ENCODE results near the gene CERS4.

Gene CERS4

DNA sequence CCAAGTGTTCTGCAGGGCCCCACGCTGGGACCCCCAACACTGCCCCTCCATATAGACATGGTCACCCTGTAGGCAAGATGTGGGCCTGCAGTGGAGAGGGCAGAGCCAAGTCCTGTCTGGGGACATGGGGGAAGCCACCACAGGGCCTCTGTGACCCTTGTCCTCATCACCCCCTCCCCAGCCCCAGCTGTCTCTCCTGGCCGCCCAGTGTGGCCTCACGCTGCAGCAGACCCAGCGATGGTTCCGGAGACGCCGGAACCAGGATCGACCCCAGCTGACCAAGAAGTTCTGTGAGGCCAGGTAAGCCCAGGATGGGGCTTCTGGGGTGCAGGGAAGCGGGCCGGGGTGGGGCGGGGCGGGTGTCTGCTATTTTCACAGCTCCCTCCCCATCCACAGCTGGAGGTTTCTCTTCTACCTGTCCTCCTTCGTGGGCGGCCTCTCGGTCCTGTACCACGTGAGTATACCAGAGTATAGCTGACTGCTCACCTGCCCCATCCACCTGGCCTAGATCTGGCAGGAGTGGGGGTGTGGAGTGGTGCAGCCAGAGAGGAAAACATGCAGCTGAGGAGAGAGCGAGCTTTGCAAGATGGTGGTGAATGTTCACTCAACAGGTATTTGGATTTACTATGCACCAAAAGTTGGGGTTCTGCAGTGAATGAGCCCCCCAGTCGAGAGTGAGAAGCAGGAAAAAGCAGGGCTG, 46.4 kb downstream of the CERS4 start:
- Histone ChIP-seq H3K9me2 (replicated peaks; ENCODE audit: control insufficient read depth, low read length) (no peaks in the 10 kb centered on the region), H3K27ac (ENCODE audit: low read depth, low read length) (no peak overlapping the region), H3K9me3 (ENCODE audit: control insufficient read depth, insufficient read depth, low read length) (no peaks in the 10 kb centered on the region), H3K4me1 (ENCODE audit: control insufficient read depth, low read length) (no peaks in the 10 kb centered on the region), H3K79me2 (ENCODE audit: control insufficient read depth, low read length) (no peaks in the 10 kb centered on the region), H3K4me2 (ENCODE audit: low read length) (no peak overlapping the region), H3F3A (ENCODE audit: control insufficient read depth, insufficient read depth) (no peaks in the 10 kb centered on the region), H4K20me1 (ENCODE audit: control insufficient read depth, insufficient read depth, low read depth, low read length) (no peaks in the 10 kb centered on the region), H3K36me3 (ENCODE audit: control insufficient read depth, low read length) (no peaks in the 10 kb centered on the region), H3K4me3 (ENCODE audit: low read length) (no peak overlapping the region), H3K27me3 (ENCODE audit: control insufficient read depth, low read length) (no peaks in the 10 kb centered on the region)
- TF ChIP-seq, protein P1, sequence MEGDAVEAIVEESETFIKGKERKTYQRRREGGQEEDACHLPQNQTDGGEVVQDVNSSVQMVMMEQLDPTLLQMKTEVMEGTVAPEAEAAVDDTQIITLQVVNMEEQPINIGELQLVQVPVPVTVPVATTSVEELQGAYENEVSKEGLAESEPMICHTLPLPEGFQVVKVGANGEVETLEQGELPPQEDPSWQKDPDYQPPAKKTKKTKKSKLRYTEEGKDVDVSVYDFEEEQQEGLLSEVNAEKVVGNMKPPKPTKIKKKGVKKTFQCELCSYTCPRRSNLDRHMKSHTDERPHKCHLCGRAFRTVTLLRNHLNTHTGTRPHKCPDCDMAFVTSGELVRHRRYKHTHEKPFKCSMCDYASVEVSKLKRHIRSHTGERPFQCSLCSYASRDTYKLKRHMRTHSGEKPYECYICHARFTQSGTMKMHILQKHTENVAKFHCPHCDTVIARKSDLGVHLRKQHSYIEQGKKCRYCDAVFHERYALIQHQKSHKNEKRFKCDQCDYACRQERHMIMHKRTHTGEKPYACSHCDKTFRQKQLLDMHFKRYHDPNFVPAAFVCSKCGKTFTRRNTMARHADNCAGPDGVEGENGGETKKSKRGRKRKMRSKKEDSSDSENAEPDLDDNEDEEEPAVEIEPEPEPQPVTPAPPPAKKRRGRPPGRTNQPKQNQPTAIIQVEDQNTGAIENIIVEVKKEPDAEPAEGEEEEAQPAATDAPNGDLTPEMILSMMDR (IDR thresholded peaks at IDR 0.05; ENCODE audit: low read depth, low read length, poor library complexity, severe bottlenecking) = no peak
- no peak for TF ChIP-seq EZH2phosphoT487 (IDR thresholded peaks at IDR 0.05; ENCODE audit: borderline replicate concordance, low read length)

DNA sequence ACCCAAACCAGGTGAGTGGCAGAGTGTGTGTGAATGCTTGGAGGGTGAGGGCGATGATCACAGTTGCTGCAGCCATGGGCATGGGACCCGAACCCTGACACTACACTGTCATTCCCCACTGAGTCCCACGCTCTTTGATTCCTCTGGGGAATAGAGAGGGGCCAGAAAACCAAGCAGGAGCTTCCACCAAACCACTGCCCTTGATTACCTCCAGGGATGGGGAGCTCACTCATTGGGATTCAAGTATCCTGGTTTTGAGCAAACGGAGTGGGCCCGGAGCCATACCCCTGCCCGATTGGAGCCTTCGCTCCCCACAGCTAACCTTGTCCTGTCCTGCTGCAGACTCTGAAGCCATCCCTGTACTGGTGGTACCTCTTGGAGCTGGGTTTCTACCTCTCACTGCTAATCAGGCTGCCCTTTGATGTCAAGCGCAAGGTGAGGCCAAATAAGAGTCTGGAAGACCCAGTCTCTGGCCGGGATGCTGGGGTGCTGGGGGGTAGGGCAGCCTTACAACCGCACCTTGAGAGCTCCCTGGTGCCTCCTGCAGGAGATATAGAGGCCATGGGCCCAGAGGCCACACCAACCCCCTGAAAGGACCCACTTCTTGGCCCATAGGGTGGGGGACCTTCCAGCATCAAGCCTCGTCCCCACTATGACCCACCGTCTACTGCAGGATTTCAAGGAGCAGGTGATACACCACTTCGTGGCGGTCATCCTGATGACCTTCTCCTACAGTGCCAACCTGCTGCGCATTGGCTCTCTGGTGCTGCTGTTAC, 47.3 kb downstream of the CERS4 start:
- Histone ChIP-seq H3F3A (ENCODE audit: control insufficient read depth, insufficient read depth) (no peaks in the 10 kb centered on the region), H3K9me2 (replicated peaks; ENCODE audit: control insufficient read depth, low read length) (no peaks in the 10 kb centered on the region), H3K27ac (ENCODE audit: low read depth, low read length) (no peak overlapping the region), H3K36me3 (ENCODE audit: control insufficient read depth, low read length) (no peaks in the 10 kb centered on the region), H3K4me2 (ENCODE audit: low read length) (no peak overlapping the region), H3K79me2 (ENCODE audit: control insufficient read depth, low read length) (no peaks in the 10 kb centered on the region), H3K9me3 (ENCODE audit: control insufficient read depth, insufficient read depth, low read length) (no peaks in the 10 kb centered on the region), H3K4me3 (ENCODE audit: low read length) (no peak overlapping the region), H3K27me3 (ENCODE audit: control insufficient read depth, low read length) (no peaks in the 10 kb centered on the region), H3K4me1 (ENCODE audit: control insufficient read depth, low read length) (no peaks in the 10 kb centered on the region), H4K20me1 (ENCODE audit: control insufficient read depth, insufficient read depth, low read depth, low read length) (no peaks in the 10 kb centered on the region)
- TF ChIP-seq EZH2phosphoT487 (IDR thresholded peaks at IDR 0.05; ENCODE audit: borderline replicate concordance, low read length) = no peak
- TF ChIP-seq, protein P1 (IDR thresholded peaks at IDR 0.05; ENCODE audit: low read depth, low read length, poor library complexity, severe bottlenecking) = no peak

- Histone ChIP-seq H3K27ac (ENCODE audit: low read depth, low read length) (no peak overlapping the region), H3K4me3 (ENCODE audit: low read length) (no peak overlapping the region), H3K27me3 (ENCODE audit: control insufficient read depth, low read length) (no peaks in the 10 kb centered on the region), H3K9me2 (replicated peaks; ENCODE audit: control insufficient read depth, low read length) (no peaks in the 10 kb centered on the region), H3K36me3 (ENCODE audit: control insufficient read depth, low read length) (no peaks in the 10 kb centered on the region), H3F3A (ENCODE audit: control insufficient read depth, insufficient read depth) (no peaks in the 10 kb centered on the region), H3K9me3 (ENCODE audit: control insufficient read depth, insufficient read depth, low read length) (no peaks in the 10 kb centered on the region), H3K4me1 (ENCODE audit: control insufficient read depth, low read length) (no peaks in the 10 kb centered on the region), H4K20me1 (ENCODE audit: control insufficient read depth, insufficient read depth, low read depth, low read length) (no peaks in the 10 kb centered on the region), H3K4me2 (ENCODE audit: low read length) (no peak overlapping the region), H3K79me2 (ENCODE audit: control insufficient read depth, low read length) (no peaks in the 10 kb centered on the region)
- TF ChIP-seq, protein P1 (IDR thresholded peaks at IDR 0.05; ENCODE audit: low read depth, low read length, poor library complexity, severe bottlenecking) = no peak
- no peak for TF ChIP-seq EZH2phosphoT487 (IDR thresholded peaks at IDR 0.05; ENCODE audit: borderline replicate concordance, low read length)
These were observed 47.9 kb downstream of the CERS4 start for GRCh38 chr19:8257052-8257443.

Data from DOHH2 (cell line).